A673 (cell line): Measurements from ENCODE around the gene OTOG. TPM values are rescaled to one million over a fixed set of nuclear protein-coding genes. Genes with fewer than 3 reads are reported as not detected.

Source experiments
- BruUV-seq: library from RNA; stranded (reverse); fragments of 400-500 nt; replicated peaks from 2 replicates; lab custom pipeline; 2021; lab: Mats Ljungman, UMichigan
- CTCF ChIA-PET: fragments of 300-600 bp; sonication (Branson Sonifier 250); formaldehyde crosslinking; loops from one replicate; lab custom pipeline; 2022; ENCODE audit warnings: antibody characterized with exemption; lab: Charles Lee
- POLR2A ChIA-PET: fragments of 300-600 bp; sonication (Branson Sonifier 250); formaldehyde crosslinking; loops from one replicate; lab custom pipeline; 2022; ENCODE audit warnings: antibody characterized with exemption; ENCODE audit not compliant: low non-redundant PET; lab: Charles Lee
- DNase-seq: peaks from one replicate; pipeline ENCODE4 v3.0.0-alpha.2; 2015; ENCODE audit warnings: low spot score
- H3K27ac ChIP-seq: fragments of 200-600 bp; sonication (generic); 2 replicates; pipeline ENCODE4 v1.5.1; 2016; ENCODE audit warnings: mixed run types, low read depth, mild to moderate bottlenecking, mixed read lengths, antibody characterized with exemption, low read length; ENCODE audit not compliant: poor library complexity, severe bottlenecking
- H3K27me3 ChIP-seq: fragments of 200-600 bp; sonication (generic); replicated peaks from 2 replicates; pipeline ENCODE4 v1.6.1; 2017; ENCODE audit warnings: mixed run types, low read depth, mild to moderate bottlenecking, mixed read lengths, antibody characterized with exemption, low read length; ENCODE audit not compliant: insufficient read depth, poor library complexity
- H3K36me3 ChIP-seq: fragments of 200-600 bp; sonication (generic); 2 replicates; pipeline ENCODE4 v1.6.1; 2016; ENCODE audit warnings: mixed run types, mild to moderate bottlenecking, mixed read lengths, antibody characterized with exemption, low read length; ENCODE audit not compliant: insufficient read depth, poor library complexity, severe bottlenecking
- H3K4me1 ChIP-seq: fragments of 200-600 bp; sonication (generic); 2 replicates; pipeline ENCODE4 v1.6.1; 2017; ENCODE audit warnings: mixed run types, mild to moderate bottlenecking, mixed read lengths, antibody characterized with exemption, low read length; ENCODE audit not compliant: insufficient read depth, poor library complexity, severe bottlenecking
- H3K4me3 ChIP-seq: fragments of 200-600 bp; sonication (generic); 2 replicates; pipeline ENCODE4 v1.5.1; 2016; ENCODE audit warnings: low read depth, mixed run types, mild to moderate bottlenecking, mixed read lengths, low read length; ENCODE audit not compliant: poor library complexity, severe bottlenecking
- H3K9me3 ChIP-seq: fragments of 200-600 bp; sonication (generic); 2 replicates; pipeline ENCODE4 v1.6.1; 2016; ENCODE audit warnings: mixed run types, low read depth, mild to moderate bottlenecking, mixed read lengths, antibody characterized with exemption, low read length; ENCODE audit not compliant: poor library complexity, severe bottlenecking
- EZH2 ChIP-seq: fragments of 200-600 bp; sonication (generic); IDR thresholded peaks from 2 replicates; pipeline ENCODE4 v1.6.1; 2017; ENCODE audit warnings: borderline replicate concordance, low read depth, mild to moderate bottlenecking, mixed read lengths, antibody characterized with exemption, low read length; ENCODE audit not compliant: poor library complexity, severe bottlenecking
- intact Hi-C: fragments of 100-400 bp; cut with micrococcal nuclease; formaldehyde crosslinking; loops from one replicate; pipeline ENCODE4 v1.10.0; 2022; ENCODE audit not compliant: unreplicated experiment
- total RNA-seq: library from RNA; stranded (reverse); gene quantifications from 2 replicates; pipeline ENCODE4 v1.2.3, GENCODE V29; 2021
- TF ChIP-seq, protein P1 (sequence below): fragments of 300-800, 200-600 bp; sonication (generic); conservative IDR thresholded peaks from 2 replicates; pipeline ENCODE4 v1.5.1; 2017; ENCODE audit warnings: low read depth, mild to moderate bottlenecking, antibody characterized with exemption, low read length, moderate library complexity, mixed read lengths

Gene OTOG
- total RNA-seq, 1 experiment from 2014 or later, result not detected

GRCh38 chr11:17604915-17605233, 57.8 kb downstream of the OTOG start:
- TF ChIP-seq EZH2, result no peak
- TF ChIP-seq, protein P1, sequence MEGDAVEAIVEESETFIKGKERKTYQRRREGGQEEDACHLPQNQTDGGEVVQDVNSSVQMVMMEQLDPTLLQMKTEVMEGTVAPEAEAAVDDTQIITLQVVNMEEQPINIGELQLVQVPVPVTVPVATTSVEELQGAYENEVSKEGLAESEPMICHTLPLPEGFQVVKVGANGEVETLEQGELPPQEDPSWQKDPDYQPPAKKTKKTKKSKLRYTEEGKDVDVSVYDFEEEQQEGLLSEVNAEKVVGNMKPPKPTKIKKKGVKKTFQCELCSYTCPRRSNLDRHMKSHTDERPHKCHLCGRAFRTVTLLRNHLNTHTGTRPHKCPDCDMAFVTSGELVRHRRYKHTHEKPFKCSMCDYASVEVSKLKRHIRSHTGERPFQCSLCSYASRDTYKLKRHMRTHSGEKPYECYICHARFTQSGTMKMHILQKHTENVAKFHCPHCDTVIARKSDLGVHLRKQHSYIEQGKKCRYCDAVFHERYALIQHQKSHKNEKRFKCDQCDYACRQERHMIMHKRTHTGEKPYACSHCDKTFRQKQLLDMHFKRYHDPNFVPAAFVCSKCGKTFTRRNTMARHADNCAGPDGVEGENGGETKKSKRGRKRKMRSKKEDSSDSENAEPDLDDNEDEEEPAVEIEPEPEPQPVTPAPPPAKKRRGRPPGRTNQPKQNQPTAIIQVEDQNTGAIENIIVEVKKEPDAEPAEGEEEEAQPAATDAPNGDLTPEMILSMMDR, result no peak
- no peaks in the 10 kb centered on the region for H3K4me1 ChIP-seq
- no peaks in the 10 kb centered on the region for H3K27me3 ChIP-seq
- ChIA-PET CTCF (no interaction called here), POLR2A (no interaction called here)
- DNase-seq, result no peak
- no peak overlapping the region for H3K27ac ChIP-seq
- H3K9me3 ChIP-seq, result no peaks in the 10 kb centered on the region
- H3K36me3 ChIP-seq, result no peaks in the 10 kb centered on the region
- no peak overlapping the region for H3K4me3 ChIP-seq
- BruUV-seq, result no TSS peak
- intact Hi-C loops, result no loop called here

DNA sequence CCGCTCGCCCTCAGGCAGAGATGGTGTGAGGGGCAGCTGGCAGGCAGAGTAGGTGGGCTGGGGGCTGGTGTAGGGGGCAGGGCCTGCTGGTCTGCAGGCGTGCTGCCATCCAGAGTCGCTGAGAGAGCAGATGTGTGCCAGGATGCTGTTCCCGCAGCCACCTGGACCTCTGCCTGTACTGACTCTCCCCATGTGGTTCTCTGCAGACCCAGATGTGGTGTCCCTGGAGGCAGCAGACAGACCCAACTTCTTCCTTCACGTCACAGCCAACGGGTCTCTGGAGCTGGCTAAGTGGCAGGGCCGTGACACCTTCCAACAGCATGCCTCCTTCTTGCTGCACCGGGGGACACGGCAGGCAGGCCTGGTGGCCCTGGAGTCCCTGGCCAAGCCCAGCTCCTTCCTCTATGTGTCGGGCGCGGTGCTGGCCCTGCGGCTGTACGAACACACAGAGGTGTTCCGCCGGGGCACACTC, 58.6 kb downstream of the OTOG start:
- H3K4me3 ChIP-seq, result no peak overlapping the region
- DNase-seq, result no peak
- H3K27ac ChIP-seq, result no peak overlapping the region
- intact Hi-C loops, result no loop called here
- no peaks in the 10 kb centered on the region for H3K27me3 ChIP-seq
- no peaks in the 10 kb centered on the region for H3K4me1 ChIP-seq
- ChIA-PET CTCF (no interaction called here), POLR2A (no interaction called here)
- no peaks in the 10 kb centered on the region for H3K36me3 ChIP-seq
- no peaks in the 10 kb centered on the region for H3K9me3 ChIP-seq
- no peak for TF ChIP-seq EZH2
- TF ChIP-seq, protein P1, result no peak
- BruUV-seq, result no TSS peak

DNA sequence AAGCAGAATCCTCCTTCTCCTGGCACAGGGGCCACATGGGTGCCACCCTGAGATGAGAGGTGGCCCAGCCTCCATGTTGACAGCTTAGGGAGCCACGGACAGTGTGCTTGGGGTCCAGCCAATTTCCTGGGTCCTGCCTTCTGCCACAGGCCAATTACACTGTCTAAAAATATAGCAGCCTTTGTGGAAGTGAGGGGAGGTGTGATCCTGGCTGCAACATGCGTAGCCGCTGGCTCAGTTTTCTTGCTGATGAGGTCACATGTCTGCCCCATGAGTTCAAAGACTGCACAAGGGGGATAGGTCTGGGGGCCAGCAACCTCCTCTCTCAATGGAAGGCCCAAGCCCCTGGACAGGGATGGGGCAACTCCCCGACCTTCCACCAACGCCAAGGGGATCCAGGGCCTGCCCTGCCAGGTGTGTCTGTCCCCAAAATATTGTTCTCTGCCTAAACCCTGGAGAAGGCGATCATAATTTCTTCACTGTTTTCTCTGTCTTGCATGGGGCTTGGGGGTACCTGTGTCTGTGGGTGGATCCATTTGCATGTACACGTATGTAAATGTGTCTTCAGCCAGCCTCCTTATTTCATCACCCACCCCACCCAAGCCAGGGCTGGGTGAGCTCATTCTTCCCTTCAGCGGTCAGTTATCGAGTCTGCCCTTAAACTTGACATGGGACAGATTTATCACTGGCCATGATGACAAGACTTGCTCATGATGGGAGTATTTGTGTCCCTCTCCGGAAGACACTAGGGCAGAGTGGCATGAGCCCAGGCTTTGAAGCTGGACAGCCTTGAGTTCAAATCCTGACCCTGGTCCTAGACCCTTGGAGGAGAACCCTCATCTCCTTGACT, 59.4 kb downstream of the OTOG start:
- POLR2A ChIA-PET, result no interaction called here
- no peaks in the 10 kb centered on the region for H3K9me3 ChIP-seq

GRCh38 chr11:17607083-17607429, 60.0 kb downstream of the OTOG start:
- Histone ChIP-seq H3K36me3 (no peaks in the 10 kb centered on the region), H3K27me3 (no peaks in the 10 kb centered on the region), H3K9me3 (no peaks in the 10 kb centered on the region), H3K27ac (no peak overlapping the region), H3K4me1 (no peaks in the 10 kb centered on the region), H3K4me3 (no peak overlapping the region)
- POLR2A ChIA-PET, result no interaction called here
- intact Hi-C loops, result no loop called here
- CTCF ChIA-PET, result no interaction called here
- no TSS peak for BruUV-seq
- TF ChIP-seq EZH2, result no peak
- TF ChIP-seq, protein P1, result no peak
- no peak for DNase-seq

More for the DNA sequence above, 59.4 kb downstream of the OTOG start:
- H3K27ac ChIP-seq, result no peak overlapping the region
- H3K36me3 ChIP-seq, result no peaks in the 10 kb centered on the region
- no peak for DNase-seq
- CTCF ChIA-PET, result no interaction called here
- intact Hi-C loops, result no loop called here
- H3K4me3 ChIP-seq, result no peak overlapping the region
- no TSS peak for BruUV-seq
- no peak for TF ChIP-seq EZH2
- no peaks in the 10 kb centered on the region for H3K27me3 ChIP-seq
- no peaks in the 10 kb centered on the region for H3K4me1 ChIP-seq
